ENCODE data around the gene ACTN2. TPM values are rescaled to one million over a fixed set of nuclear protein-coding genes. Genes with fewer than 3 reads are reported as not detected.
"Not testable (repeated sequence)": the region's sequence is repeated elsewhere in the genome, so short reads cannot be mapped to it uniquely, and the experiment has no call there.

The ACTN2 gene
- total RNA-seq, 6 donors from 2014 or later = 1.4 to 11.5 (median 2.3) TPM

- H3K4me3 ChIP-seq = no peak overlapping the region
- H3K36me3 ChIP-seq = no peaks in the 10 kb centered on the region
- no peaks in the 10 kb centered on the region for H3K9me3 ChIP-seq
- ATAC-seq (ENCODE audit: low FRiP score in 2 of 2) (no peak), DNase-seq (no peak)
- H3K4me1 ChIP-seq = no peaks in the 10 kb centered on the region
- no peaks in the 10 kb centered on the region for H3K27me3 ChIP-seq
- no peak for TF ChIP-seq EP300 (IDR thresholded peaks at IDR 0.05)
- no peak for TF ChIP-seq POLR2A (IDR thresholded peaks at IDR 0.05)
- no peak for TF ChIP-seq CTCF (IDR thresholded peaks at IDR 0.05)
- TF ChIP-seq POLR2AphosphoS5 (IDR thresholded peaks at IDR 0.05) = no peak
- no peak overlapping the region for H3K27ac ChIP-seq
- WGBS, 2 donors = 53 to 76% methylated on average over 1 of the region's 1 CpG
Measured at GRCh38 chr1:236654511-236654910, 31.8 kb upstream of the ACTN2 start.

- Histone ChIP-seq H3K27me3 (no peaks in the 10 kb centered on the region), H3K27ac (no peak overlapping the region), H3K4me1 (no peaks in the 10 kb centered on the region), H3K36me3 (no peaks in the 10 kb centered on the region), H3K4me3 (no peak overlapping the region), H3K9me3 (no peaks in the 10 kb centered on the region)
- 36 to 52% methylated on average over 5 of the region's 5 CpGs for WGBS, 2 donors
- DNase-seq (no peak), ATAC-seq (ENCODE audit: low FRiP score in 2 of 2) (no peak)
- TF ChIP-seq POLR2AphosphoS5 (IDR thresholded peaks at IDR 0.05) (no peak), CTCF (IDR thresholded peaks at IDR 0.05) (no peak), EP300 (IDR thresholded peaks at IDR 0.05) (no peak), POLR2A (IDR thresholded peaks at IDR 0.05) (no peak)
Measured at GRCh38 chr1:236654957-236655356, 31.3 kb upstream of the ACTN2 start.

GRCh38 chr1:236657398-236657797 is 28.9 kb upstream of the ACTN2 start:
- DNase-seq (no peak), ATAC-seq (ENCODE audit: low FRiP score in 2 of 2) (no peak)
- TF ChIP-seq POLR2AphosphoS5 (IDR thresholded peaks at IDR 0.05) (no peak), CTCF (IDR thresholded peaks at IDR 0.05) (no peak), POLR2A (IDR thresholded peaks at IDR 0.05) (no peak), EP300 (IDR thresholded peaks at IDR 0.05) (no peak)
- no peaks in the 10 kb centered on the region for H3K36me3 ChIP-seq
- H3K27me3 ChIP-seq = no peaks in the 10 kb centered on the region
- H3K4me3 ChIP-seq = no peak overlapping the region
- no peak overlapping the region for H3K27ac ChIP-seq
- H3K4me1 ChIP-seq = no peaks in the 10 kb centered on the region
- WGBS, 2 donors = 92 to 93% methylated on average over 8 of the region's 8 CpGs
- H3K9me3 ChIP-seq = no peaks in the 10 kb centered on the region

GRCh38 chr1:236659792-236660587 is 26.3 kb upstream of the ACTN2 start:
- 78 to 89% methylated on average over 12 of the region's 12 CpGs for WGBS, 2 donors
- TF ChIP-seq EP300 (IDR thresholded peaks at IDR 0.05) (no peak), CTCF (IDR thresholded peaks at IDR 0.05) (no peak), POLR2AphosphoS5 (IDR thresholded peaks at IDR 0.05) (no peak), POLR2A (IDR thresholded peaks at IDR 0.05) (no peak)
- Histone ChIP-seq H3K9me3 (no peaks in the 10 kb centered on the region), H3K36me3 (no peaks in the 10 kb centered on the region), H3K4me3 (no peak overlapping the region), H3K4me1 (no peaks in the 10 kb centered on the region), H3K27me3 (no peaks in the 10 kb centered on the region), H3K27ac (no peak overlapping the region)
- ATAC-seq (ENCODE audit: low FRiP score in 2 of 2) = no peak
- DNase-seq = no peak

GRCh38 chr1:236663934-236664333 is 22.4 kb upstream of the ACTN2 start:
- Histone ChIP-seq H3K9me3 (no peaks in the 10 kb centered on the region), H3K27ac (no peak overlapping the region), H3K36me3 (no peaks in the 10 kb centered on the region), H3K4me1 (no peaks in the 10 kb centered on the region), H3K4me3 (no peak overlapping the region), H3K27me3 (no peaks in the 10 kb centered on the region)
- WGBS, 2 donors = 29 to 69% methylated on average over 1 of the region's 1 CpG
- DNase-seq = no peak
- no peak for ATAC-seq (ENCODE audit: low FRiP score in 2 of 2)
- TF ChIP-seq POLR2AphosphoS5 (IDR thresholded peaks at IDR 0.05) = no peak
- TF ChIP-seq EP300 (IDR thresholded peaks at IDR 0.05) = no peak
- TF ChIP-seq POLR2A (IDR thresholded peaks at IDR 0.05) = no peak
- no peak for TF ChIP-seq CTCF (IDR thresholded peaks at IDR 0.05)

- 90 to 94% methylated on average over 5 of the region's 5 CpGs for WGBS, 2 donors
- H3K36me3 ChIP-seq; H3K4me1 ChIP-seq; ATAC-seq (ENCODE audit: low FRiP score in 2 of 2); DNase-seq; H3K27ac ChIP-seq; H3K4me3 ChIP-seq; H3K9me3 ChIP-seq; H3K27me3 ChIP-seq: not testable (repeated sequence)
Measured at GRCh38 chr1:236668909-236669308, 17.4 kb upstream of the ACTN2 start.
